Measurements from ENCODE around the gene DLG2.

- TF ChIP-seq, protein P1, sequence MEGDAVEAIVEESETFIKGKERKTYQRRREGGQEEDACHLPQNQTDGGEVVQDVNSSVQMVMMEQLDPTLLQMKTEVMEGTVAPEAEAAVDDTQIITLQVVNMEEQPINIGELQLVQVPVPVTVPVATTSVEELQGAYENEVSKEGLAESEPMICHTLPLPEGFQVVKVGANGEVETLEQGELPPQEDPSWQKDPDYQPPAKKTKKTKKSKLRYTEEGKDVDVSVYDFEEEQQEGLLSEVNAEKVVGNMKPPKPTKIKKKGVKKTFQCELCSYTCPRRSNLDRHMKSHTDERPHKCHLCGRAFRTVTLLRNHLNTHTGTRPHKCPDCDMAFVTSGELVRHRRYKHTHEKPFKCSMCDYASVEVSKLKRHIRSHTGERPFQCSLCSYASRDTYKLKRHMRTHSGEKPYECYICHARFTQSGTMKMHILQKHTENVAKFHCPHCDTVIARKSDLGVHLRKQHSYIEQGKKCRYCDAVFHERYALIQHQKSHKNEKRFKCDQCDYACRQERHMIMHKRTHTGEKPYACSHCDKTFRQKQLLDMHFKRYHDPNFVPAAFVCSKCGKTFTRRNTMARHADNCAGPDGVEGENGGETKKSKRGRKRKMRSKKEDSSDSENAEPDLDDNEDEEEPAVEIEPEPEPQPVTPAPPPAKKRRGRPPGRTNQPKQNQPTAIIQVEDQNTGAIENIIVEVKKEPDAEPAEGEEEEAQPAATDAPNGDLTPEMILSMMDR (IDR thresholded peaks at IDR 0.05): no peak
- no peak for TF ChIP-seq POLR2A (IDR thresholded peaks at IDR 0.05; ENCODE audit: low read depth)
Observed at GRCh38 chr11:85277693-85278092, 349.5 kb downstream of the DLG2 start.
